HT-29 (cell line): ENCODE results near the gene KRTAP22-2. TPM values are rescaled to one million over a fixed set of nuclear protein-coding genes. Genes with fewer than 3 reads are reported as not detected.

Source experiments
- DNase-seq: peaks from one replicate; pipeline ENCODE4 v3.0.0-alpha.2; 2015; ENCODE audit warnings: low spot score
- total RNA-seq: library from RNA; depleted of rRNA; stranded (reverse); fragments of >200 nt; shearing (Covaris generic); gene quantifications from 2 replicates; pipeline ENCODE4 v1.2.3, GENCODE V29; 2014; rRNA removed

KRTAP22-2 gene
- not detected in 2 replicates for total RNA-seq

DNA sequence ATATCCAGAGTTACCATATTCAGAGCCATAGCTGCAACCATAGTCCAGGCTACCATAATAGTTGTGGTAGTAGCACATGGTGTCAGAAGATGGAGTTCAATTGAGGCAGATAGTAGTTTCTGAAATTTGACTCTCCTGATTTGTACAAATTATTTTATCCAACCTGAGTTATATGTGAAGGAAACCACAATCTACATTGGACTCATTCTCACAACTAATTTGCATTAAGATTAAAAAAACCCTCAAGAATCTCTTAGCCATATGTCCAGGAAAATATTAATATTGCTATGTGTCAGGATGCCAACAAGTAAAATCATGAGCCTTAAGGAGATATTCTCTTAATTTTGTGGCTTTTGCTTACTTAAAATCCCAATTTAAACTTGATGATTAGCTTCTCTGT, at the start of gene KRTAP22-2:
Gene KRTAP22-2, minus strand, starts transcription at position 101 of the 400 bp plus-strand sequence.
- DNase-seq, result no peak

GRCh38 chr21:30638686-30639085, 48.5 kb upstream of the KRTAP22-2 start:
- DNase-seq, result no peak

GRCh38 chr21:30634906-30635305, 44.7 kb upstream of the KRTAP22-2 start, which contains the start of gene KRTAP20-2:
Gene KRTAP20-2, plus strand, starts transcription at chr21:30635206. Its CDS starts 58 bp downstream, at chr21:30635264.
- no peak for DNase-seq

DNA sequence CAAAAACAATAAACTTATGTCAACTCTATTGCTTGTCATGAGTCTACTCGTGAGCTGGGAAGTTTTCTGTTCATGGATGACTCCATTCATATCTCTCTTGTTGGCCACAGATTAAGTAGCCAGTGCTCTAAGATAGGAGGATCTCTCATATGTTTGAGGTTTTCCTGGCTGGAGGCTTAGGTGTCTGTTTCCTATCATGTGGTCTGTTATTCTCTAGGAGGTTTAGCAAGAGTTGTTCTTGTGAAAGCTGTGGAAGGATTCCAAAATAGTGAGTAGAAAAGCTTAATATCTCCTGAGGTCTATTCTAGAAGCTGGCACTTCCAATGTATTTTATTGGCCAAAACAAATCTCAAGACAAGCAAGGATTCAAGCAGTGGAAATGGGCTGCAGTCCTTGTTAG, 39.0 kb upstream of the KRTAP22-2 start:
- DNase-seq, result no peak

DNA sequence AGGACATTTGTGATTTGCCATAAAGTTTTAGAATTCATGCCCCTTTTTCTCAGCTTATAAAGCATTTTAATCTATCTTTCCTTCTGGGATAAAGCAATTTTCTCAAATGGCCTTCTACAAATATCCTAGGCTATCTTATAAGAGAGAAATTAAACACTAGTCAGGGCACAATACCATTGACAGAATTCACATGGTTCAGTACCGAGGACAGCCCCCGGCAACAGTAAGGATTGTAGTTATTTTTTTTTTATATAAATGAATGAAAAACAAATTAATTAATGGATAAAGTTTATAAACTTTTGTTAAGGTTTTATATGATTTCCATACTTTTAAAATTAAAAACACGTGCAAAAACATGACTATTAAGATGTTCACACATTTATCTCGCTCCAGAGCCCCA, 37.9 kb upstream of the KRTAP22-2 start:
- no peak for DNase-seq

GRCh38 chr21:30625449-30626165, 35.4 kb upstream of the KRTAP22-2 start:
- DNase-seq, result no peak

DNA sequence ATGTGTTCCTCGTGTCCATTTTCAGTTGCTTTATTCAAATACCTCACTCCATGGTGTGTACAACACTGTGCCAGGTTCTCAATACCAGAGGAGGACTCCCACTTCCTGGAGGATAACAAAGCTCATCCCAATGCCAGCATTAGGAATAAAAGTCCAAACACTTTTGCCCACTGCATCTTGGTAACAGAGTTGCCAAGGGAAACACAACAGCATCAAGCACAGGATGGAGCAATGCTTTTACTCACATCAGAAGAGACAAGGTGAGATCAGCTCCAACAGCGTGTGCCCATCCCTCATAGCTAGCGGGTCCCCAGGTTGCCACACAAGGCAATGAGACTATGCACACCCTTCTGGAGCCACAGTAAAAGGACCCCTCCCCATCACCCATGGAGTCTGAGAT, 33.2 kb upstream of the KRTAP22-2 start:
- DNase-seq, result no peak

DNA sequence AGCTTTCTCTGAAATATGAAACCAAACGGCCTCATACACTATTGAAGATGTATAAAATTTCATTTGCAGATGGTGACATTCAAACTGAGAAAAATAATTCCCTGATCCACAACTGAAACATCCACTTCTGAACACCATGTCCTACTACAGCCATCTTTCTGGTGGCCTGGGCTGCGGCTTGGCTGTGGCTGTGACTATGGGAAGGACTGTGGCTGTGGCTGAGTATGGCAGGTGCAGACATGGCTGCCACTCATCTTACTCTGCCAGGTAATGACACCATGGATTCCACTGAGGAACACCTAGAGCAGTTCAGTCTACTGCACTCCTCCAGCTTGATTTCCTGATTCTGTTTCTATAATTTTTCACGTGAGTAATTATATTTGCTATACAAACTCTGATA, 30.3 kb upstream of the KRTAP22-2 start, which contains the start of gene KRTAP20-4:
Gene KRTAP20-4, plus strand, starts transcription at position 106 of the 400 bp plus-strand sequence.
- no peak for DNase-seq

- no peak for DNase-seq
Measured at GRCh38 chr21:30620080-30620479, 29.9 kb upstream of the KRTAP22-2 start.

- no peak for DNase-seq
Measured at GRCh38 chr21:30616125-30616524, 25.9 kb upstream of the KRTAP22-2 start, which contains the start of gene KRTAP20-1. Gene KRTAP20-1, plus strand, starts transcription at chr21:30616425. Its CDS starts 30 bp downstream, at chr21:30616455.

GRCh38 chr21:30615199-30615598, 25.0 kb upstream of the KRTAP22-2 start:
- no peak for DNase-seq

DNA sequence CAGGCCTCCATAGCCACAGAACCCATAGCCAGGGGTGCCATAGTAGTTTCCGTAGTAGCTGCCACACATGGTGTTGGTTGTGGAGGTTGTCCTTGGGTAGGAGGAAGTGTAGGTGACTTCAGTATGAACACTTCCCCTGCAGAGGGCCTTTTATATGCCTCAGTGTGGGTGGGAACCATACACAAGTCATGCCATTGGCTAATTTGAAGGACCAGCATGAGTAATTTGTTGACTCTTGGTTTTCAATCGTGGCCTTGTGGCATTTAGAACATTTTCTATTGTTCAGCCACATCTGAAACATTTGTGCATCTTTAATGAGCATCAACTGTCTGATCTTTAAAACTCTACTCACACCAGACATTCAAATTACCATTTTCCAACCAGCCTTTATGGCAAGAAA, 23.6 kb upstream of the KRTAP22-2 start, which contains the start of gene KRTAP6-1:
Gene KRTAP6-1, minus strand, starts transcription at position 95 of the 400 bp plus-strand sequence. Its CDS starts 26 bp downstream, at position 69.
- DNase-seq, result no peak

- DNase-seq, result no peak
Measured at GRCh38 chr21:30612132-30612531, 21.9 kb upstream of the KRTAP22-2 start.

DNA sequence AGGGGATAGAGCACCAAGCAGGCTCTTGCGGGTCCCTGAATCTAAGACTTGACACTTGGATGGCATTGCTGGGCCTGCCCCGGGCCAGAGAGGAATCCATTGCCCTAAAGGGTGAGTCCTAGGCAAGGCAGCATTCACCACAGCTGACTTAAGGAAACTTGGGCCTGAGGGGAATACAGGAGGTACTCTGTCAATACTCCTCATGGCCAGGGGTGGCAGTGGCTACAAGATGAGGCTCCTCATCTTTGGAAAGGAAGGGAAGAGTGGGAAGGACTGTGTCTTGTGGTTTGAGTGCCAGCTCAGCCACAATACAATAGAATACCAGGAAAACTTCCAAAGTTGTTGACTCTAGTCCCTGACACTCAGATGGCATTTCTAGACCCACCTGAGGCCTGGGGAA, 15.8 kb upstream of the KRTAP22-2 start:
- peak; percentile 1 for DNase-seq

GRCh38 chr21:30600787-30601186, 10.6 kb upstream of the KRTAP22-2 start, which contains the start of gene KRTAP22-1:
Gene KRTAP22-1, plus strand, starts transcription at chr21:30601087.
- DNase-seq, result no peak

GRCh38 chr21:30598802-30599201, 8.6 kb upstream of the KRTAP22-2 start, which contains the start of gene KRTAP6-2:
Gene KRTAP6-2, minus strand, starts transcription at chr21:30598902. Its CDS starts 28 bp downstream, at chr21:30598874.
- DNase-seq, result no peak

DNA sequence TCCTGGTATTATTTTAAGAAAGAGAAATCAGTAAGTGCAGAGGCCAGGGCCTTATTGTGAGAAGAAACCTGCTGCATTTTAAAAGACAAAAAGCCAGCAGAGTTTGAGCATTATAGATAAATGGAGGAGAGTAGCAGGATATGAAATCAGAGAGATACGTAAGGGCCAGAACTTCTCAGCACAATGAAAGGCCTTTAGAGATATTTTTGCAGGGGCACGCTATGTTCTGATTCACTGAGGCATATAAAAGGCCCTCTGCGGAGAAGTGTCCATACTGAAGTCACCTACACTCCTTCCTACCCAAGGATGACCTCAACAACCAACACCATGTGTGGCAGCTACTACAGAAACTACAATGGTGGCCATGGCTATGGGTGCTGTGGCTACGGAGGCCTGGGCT, 1.9 kb upstream of the KRTAP22-2 start, which contains the start of gene KRTAP6-3:
Gene KRTAP6-3, plus strand, starts transcription at position 301 of the 400 bp plus-strand sequence. Its CDS starts 6 bp downstream, at position 307.
- no peak for DNase-seq

DNA sequence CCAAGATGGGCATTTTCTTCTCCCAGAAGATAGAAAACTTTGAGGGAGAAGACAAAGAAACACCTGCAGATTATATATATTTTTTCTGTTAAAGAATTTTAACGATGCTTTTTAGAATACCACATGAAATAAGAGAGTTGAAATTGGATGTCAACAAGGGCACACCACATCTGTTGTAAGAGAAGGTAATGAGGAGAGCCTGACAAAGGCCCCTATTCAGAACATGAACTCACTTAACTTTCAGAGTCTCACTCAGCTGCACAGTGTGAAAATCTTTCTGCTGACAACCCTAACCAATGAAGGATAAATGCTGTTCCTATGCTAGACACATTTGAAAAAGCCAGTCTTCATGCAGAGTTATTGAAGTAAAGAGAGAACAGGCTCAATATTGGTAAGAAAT, 7.3 kb downstream of the KRTAP22-2 start:
- no peak for DNase-seq

DNA sequence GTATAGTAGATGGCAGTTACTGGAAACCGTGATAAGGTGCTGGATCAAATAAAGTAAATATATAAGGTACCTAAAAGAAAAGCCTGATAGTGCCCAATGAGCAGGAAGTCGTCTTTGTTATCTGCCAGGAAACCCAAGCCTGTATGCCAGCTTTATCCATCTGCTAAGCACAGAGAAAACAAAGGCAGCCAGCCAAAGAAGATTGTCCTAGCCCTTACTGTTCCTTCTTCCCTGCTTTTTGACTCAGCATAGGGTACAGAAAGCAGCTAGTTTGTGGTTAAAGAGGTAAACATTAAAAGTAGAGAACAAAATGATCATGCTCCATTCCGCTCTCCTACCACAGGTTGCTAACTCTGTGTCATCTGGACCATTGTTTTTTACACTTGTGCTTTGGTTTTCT, 10.1 kb downstream of the KRTAP22-2 start:
- DNase-seq, result no peak

DNA sequence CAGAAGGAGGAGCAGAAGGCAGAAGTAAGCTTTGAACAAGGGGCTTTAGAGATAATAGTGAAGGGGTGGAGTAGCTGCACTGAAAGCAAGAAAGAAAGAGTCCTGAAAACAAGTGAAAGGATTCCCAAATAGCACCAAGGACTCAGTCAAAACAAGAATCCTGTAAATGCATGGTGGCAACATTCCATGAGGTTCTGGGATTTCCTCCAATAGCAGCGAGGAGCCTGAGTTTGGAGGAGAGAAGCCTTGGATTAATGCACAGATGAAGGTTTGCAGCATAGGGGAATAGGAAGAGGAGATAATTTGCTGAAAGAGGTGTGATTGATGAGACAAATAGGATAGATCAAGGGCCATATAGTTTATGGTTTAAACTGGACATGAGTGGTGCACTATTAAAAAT, 10.9 kb downstream of the KRTAP22-2 start:
- DNase-seq, result no peak

- no peak for DNase-seq
Measured at GRCh38 chr21:30577766-30578165, 12.4 kb downstream of the KRTAP22-2 start.

DNA sequence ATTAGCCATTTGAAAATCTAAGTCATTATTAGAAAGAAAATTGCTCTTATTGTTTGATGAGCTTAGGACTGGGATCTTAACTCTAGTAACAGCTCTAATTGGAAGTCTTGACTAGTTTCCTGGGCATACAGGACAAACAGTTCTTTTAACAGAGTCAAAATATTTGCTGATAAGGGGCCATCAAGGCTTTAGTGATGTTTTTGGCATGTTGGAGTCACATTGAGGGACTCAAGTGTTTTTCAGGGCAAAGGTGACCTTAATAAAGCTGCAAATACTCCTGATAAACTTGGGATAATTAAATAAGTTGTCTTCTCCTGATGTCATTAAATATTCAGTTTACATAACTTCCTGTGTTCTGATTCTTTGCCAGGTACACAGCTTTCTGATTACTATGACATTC, 22.6 kb downstream of the KRTAP22-2 start:
- no peak for DNase-seq

- DNase-seq, result no peak
Measured at GRCh38 chr21:30563630-30564029, 26.6 kb downstream of the KRTAP22-2 start.
